Measurements from ENCODE around the gene LMX1A.

The LMX1A gene

GRCh38 chr1:165259236-165259635, 97.3 kb downstream of the LMX1A start:
- DNase-seq: no peak

GRCh38 chr1:165257969-165258459, 98.5 kb downstream of the LMX1A start:
- DNase-seq: no peak

GRCh38 chr1:165254896-165255625, 101.5 kb downstream of the LMX1A start:
- no peak for DNase-seq

- no peak for DNase-seq
Measured at GRCh38 chr1:165254376-165254775, 102.1 kb downstream of the LMX1A start.

GRCh38 chr1:165253818-165254254, 102.7 kb downstream of the LMX1A start:
- DNase-seq: no peak

- DNase-seq: no peak
Measured at GRCh38 chr1:165248969-165249571, 107.4 kb downstream of the LMX1A start.

- DNase-seq: no peak
Measured at GRCh38 chr1:165241952-165242351, 114.6 kb downstream of the LMX1A start.

GRCh38 chr1:165241321-165241720, 115.2 kb downstream of the LMX1A start:
- DNase-seq: no peak

GRCh38 chr1:165240492-165240891, 116.0 kb downstream of the LMX1A start:
- no peak for DNase-seq

- no peak for DNase-seq
Measured at GRCh38 chr1:165239873-165240272, 116.6 kb downstream of the LMX1A start.

- no peak for DNase-seq
Measured at GRCh38 chr1:165235777-165236291, 120.7 kb downstream of the LMX1A start.

- DNase-seq: no peak
Measured at GRCh38 chr1:165235155-165235776, 121.2 kb downstream of the LMX1A start.

GRCh38 chr1:165234149-165234548, 122.4 kb downstream of the LMX1A start:
- no peak for DNase-seq

GRCh38 chr1:165228676-165229075, 127.8 kb downstream of the LMX1A start:
- DNase-seq: no peak

- DNase-seq: no peak
Measured at GRCh38 chr1:165228111-165228655, 128.3 kb downstream of the LMX1A start.

GRCh38 chr1:165226326-165226725, 130.2 kb downstream of the LMX1A start:
- DNase-seq: no peak

- no peak for DNase-seq
Measured at GRCh38 chr1:165225650-165226049, 130.9 kb downstream of the LMX1A start.

- no peak for DNase-seq
Measured at GRCh38 chr1:165225062-165225461, 131.5 kb downstream of the LMX1A start.

GRCh38 chr1:165224504-165224903, 132.0 kb downstream of the LMX1A start:
- DNase-seq: no peak

- no peak for DNase-seq
Measured at GRCh38 chr1:165222580-165222979, 133.9 kb downstream of the LMX1A start.

GRCh38 chr1:165218731-165219130, 137.8 kb downstream of the LMX1A start:
- DNase-seq: no peak

GRCh38 chr1:165217958-165218357, 138.6 kb downstream of the LMX1A start:
- DNase-seq: no peak

GRCh38 chr1:165216254-165216653, 140.3 kb downstream of the LMX1A start:
- no peak for DNase-seq

- DNase-seq: no peak
Measured at GRCh38 chr1:165215676-165216075, 140.8 kb downstream of the LMX1A start.

Measured in 8988T (cell line).